AG09319 (cell line): Measurements from ENCODE around the gene PFN1.

Experiments used
- DNase-seq: peaks from one replicate; pipeline ENCODE4 v3.0.0-alpha.2; 2010; ENCODE audit warnings: low read depth; ENCODE audit errors: extremely low read depth
- TF ChIP-seq, protein P1 (sequence below): IDR thresholded peaks from 2 replicates; pipeline ENCODE4 v1.5.1; 2011; ENCODE audit warnings: low read depth, mild to moderate bottlenecking, inconsistent platforms, low read length, moderate library complexity

The PFN1 gene

DNA sequence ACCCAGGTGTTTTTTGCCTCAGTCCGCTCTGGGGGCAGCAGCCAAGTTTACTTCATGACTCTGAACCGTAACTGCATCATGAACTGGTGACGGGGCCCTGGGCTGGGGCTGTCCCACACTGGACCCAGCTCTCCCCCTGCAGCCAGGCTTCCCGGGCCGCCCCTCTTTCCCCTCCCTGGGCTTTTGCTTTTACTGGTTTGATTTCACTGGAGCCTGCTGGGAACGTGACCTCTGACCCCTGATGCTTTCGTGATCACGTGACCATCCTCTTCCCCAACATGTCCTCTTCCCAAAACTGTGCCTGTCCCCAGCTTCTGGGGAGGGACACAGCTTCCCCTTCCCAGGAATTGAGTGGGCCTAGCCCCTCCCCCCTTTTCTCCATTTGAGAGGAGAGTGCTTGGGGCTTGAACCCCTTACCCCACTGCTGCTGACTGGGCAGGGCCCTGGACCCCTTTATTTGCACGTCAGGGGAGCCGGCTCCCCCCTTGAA is 51.1 kb downstream of the PFN1 start:
- TF ChIP-seq, protein P1, sequence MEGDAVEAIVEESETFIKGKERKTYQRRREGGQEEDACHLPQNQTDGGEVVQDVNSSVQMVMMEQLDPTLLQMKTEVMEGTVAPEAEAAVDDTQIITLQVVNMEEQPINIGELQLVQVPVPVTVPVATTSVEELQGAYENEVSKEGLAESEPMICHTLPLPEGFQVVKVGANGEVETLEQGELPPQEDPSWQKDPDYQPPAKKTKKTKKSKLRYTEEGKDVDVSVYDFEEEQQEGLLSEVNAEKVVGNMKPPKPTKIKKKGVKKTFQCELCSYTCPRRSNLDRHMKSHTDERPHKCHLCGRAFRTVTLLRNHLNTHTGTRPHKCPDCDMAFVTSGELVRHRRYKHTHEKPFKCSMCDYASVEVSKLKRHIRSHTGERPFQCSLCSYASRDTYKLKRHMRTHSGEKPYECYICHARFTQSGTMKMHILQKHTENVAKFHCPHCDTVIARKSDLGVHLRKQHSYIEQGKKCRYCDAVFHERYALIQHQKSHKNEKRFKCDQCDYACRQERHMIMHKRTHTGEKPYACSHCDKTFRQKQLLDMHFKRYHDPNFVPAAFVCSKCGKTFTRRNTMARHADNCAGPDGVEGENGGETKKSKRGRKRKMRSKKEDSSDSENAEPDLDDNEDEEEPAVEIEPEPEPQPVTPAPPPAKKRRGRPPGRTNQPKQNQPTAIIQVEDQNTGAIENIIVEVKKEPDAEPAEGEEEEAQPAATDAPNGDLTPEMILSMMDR = no peak
- DNase-seq = no peak

DNA sequence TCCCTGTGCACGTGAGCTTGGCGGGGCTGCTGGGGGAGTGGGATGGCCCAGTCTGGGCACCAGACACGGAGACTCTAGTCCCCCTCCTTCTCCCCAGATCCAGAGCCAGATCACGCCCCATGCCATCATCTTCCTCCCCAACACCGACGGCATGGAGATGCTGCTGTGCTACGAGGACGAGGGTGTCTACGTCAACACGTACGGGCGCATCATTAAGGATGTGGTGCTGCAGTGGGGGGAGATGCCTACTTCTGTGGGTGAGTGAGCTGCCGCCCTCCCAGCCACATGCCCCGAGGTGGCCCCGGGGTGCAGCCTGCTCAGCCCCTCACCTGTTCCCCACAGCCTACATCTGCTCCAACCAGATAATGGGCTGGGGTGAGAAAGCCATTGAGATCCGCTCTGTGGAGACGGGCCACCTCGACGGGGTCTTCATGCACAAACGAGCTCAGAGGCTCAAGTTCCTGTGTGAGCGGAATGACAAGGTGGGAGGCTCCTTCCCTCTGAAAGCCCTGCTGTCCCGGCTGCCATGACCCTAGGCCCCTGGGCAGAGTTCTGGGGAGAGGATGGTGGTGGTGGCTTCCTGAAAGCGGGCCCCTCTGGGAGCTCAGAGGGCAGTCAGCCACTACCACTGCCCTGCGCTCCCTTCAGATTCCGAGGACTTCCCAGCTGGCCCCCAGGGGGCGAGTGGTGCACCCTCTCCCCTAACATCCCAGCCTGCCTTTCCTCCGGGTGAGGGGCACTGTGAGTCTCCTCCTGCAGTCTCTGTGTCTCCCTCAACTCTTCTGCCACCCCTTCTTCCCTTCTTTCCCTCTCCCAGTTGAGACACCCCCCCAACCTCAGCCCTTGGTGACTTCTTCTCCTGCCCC is 51.8 kb downstream of the PFN1 start:
- TF ChIP-seq, protein P1 = no peak
- no peak for DNase-seq

DNA sequence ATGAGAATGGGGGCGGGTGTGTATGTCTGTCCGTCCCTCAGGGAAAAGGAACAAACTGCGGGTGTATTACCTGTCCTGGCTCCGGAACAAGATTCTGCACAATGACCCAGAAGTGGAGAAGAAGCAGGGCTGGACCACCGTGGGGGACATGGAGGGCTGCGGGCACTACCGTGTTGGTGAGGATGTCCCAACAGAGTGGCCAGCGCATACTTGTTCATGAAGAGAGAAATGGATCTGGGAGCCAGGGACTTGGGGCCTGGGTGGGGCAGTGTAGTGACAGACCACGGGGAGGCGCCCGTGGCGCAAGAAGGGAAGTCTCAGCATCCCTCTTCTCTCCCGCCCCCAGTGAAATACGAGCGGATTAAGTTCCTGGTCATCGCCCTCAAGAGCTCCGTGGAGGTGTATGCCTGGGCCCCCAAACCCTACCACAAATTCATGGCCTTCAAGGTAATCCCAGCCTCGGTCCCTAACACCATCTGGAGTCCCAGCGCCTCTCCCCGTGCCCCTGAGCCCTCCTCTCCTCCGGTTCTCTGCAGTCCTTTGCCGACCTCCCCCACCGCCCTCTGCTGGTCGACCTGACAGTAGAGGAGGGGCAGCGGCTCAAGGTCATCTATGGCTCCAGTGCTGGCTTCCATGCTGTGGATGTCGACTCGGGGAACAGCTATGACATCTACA is 52.5 kb downstream of the PFN1 start:
- DNase-seq = no peak
- TF ChIP-seq, protein P1 = no peak; the same call in 1 of the 2 replicates
